Hepatocyte (in vitro differentiated cells): ENCODE results near the gene LINGO3.

Experiments
- CTCF ChIP-seq: fragments of 200-600 bp; sonication (generic); IDR thresholded peaks from 2 replicates; pipeline ENCODE4 v1.5.1; 2016; ENCODE audit warnings: antibody characterized with exemption, mild to moderate bottlenecking; ENCODE audit not compliant: poor library complexity
- EZH2 ChIP-seq: fragments of 200-600 bp; sonication (generic); IDR thresholded peaks from 2 replicates; pipeline ENCODE4 v1.6.1; 2016; ENCODE audit warnings: antibody characterized with exemption, mild to moderate bottlenecking, borderline replicate concordance

GRCh38 chr19:2315121-2315817 lies 7.3 kb upstream of the LINGO3 start:
- TF ChIP-seq CTCF (no peak), EZH2 (no peak)
